ENCODE results near the gene STXBP6.

Gene STXBP6

GRCh38 chr14:24838945-24839616 lies 210.9 kb downstream of the STXBP6 start:
- H3K36me3 ChIP-seq (ENCODE audit: control insufficient read depth in 2 of 2, insufficient read depth in 1 of 2, low read length in 2 of 2): no peaks in the 10 kb centered on the region
- no peak for TF ChIP-seq ZNF521 (tag by site-specific recombination; IDR thresholded peaks at IDR 0.05)
- TF ChIP-seq TRIM28 (IDR thresholded peaks at IDR 0.05; ENCODE audit: borderline replicate concordance, low read length): no peak
- no peak for TF ChIP-seq ZNF10 (tag by site-specific recombination; IDR thresholded peaks at IDR 0.05)
- peak; percentile 61 for TF ChIP-seq PRDM6 (tag by site-specific recombination; IDR thresholded peaks at IDR 0.05)
- TF ChIP-seq ZNF24 (tag by site-specific recombination; IDR thresholded peaks at IDR 0.05): no peak
- TF ChIP-seq ZNF354C (tag by site-specific recombination; IDR thresholded peaks at IDR 0.05; ENCODE audit: borderline replicate concordance, low read depth): no peak
- no peak for TF ChIP-seq ZNF211 (tag by site-specific recombination; IDR thresholded peaks at IDR 0.05; ENCODE audit: low read depth)
- H3K27ac ChIP-seq (ENCODE audit: extremely low read depth, low read depth, low read length): no peak overlapping the region
- ChIA-PET POLR2A (no interaction called here), CTCF (interaction anchor here (1.6 kb wide), 1 partner anchor 33 kb away, joined by 5 read pairs; no protein-coding TSS in a partner anchor)
- no peak overlapping the region for H3K4me3 ChIP-seq (ENCODE audit: low read depth, low read length)
- H3K4me1 ChIP-seq (ENCODE audit: control insufficient read depth, insufficient read depth, low read length): peaks cover 2% of the 10 kb centered on the region; the same call in 1 of the 2 replicates
- no peaks in the 10 kb centered on the region for H3K9me3 ChIP-seq (ENCODE audit: control insufficient read depth, insufficient read depth, low read depth, low read length)

DNA sequence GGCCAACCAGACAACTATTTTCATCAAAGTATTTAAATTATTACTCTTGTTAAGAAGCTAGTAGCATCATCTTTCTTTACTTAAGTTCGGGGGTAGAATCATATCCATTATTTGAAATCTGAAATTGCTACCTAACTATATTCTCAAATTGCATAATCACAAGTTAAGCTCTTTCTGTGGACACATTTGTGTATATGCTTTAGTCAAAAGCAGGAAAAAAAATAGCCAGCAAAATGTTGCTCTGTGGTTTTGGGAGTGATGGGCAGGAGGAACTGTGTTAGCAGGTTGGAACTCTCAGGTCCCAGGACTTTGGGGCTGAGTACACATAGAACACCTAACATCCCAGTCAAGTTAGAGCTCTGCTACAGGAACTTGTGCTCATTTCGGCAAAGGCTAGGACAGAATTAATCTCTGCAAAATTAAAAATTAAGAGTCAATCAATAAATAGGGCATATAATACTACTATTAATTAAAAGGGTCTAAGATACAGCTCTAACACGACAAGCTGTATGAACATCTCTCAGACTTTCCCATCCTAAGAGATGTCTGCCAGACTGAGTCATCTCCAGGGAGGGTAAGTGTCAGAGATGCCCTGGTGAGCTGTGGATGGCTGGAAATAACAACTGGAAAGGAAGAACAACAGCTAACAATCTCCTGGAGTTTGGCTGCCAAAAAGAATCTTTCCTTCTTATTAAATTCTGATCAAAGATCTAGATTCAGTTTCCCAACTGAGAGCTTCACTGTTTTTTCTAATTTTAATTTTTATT lies 212.5 kb downstream of the STXBP6 start:
- ChIA-PET CTCF (interaction anchor here (0.7 kb wide), 1 partner anchor 21 kb away, joined by 5 read pairs; no protein-coding TSS in a partner anchor), POLR2A (no interaction called here)
- Histone ChIP-seq H3K27ac (ENCODE audit: extremely low read depth, low read depth, low read length) (no peak overlapping the region), H3K4me3 (ENCODE audit: low read depth, low read length) (no peak overlapping the region), H3K9me3 (ENCODE audit: control insufficient read depth, insufficient read depth, low read depth, low read length) (no peaks in the 10 kb centered on the region), H3K36me3 (ENCODE audit: control insufficient read depth in 2 of 2, insufficient read depth in 1 of 2, low read length in 2 of 2) (no peaks in the 10 kb centered on the region), H3K4me1 (ENCODE audit: control insufficient read depth, insufficient read depth, low read length) (peaks cover 2% of the 10 kb centered on the region; the same call in 1 of the 2 replicates)
- no peak for TF ChIP-seq ZNF423 (tag by site-specific recombination; IDR thresholded peaks at IDR 0.05)
- TF ChIP-seq ZNF239 (tag by site-specific recombination; IDR thresholded peaks at IDR 0.05): no peak
- TF ChIP-seq ZSCAN23 (tag by site-specific recombination; IDR thresholded peaks at IDR 0.05): no peak
- no peak for TF ChIP-seq ZNF140 (tag by site-specific recombination; IDR thresholded peaks at IDR 0.05)
- TF ChIP-seq SALL2 (tag by site-specific recombination; IDR thresholded peaks at IDR 0.05; ENCODE audit: borderline replicate concordance): no peak
- no peak for TF ChIP-seq ZNF747 (tag by site-specific recombination; IDR thresholded peaks at IDR 0.05)
- no peak for TF ChIP-seq ZNF529 (tag by site-specific recombination; IDR thresholded peaks at IDR 0.05; ENCODE audit: insufficient replicate concordance)
- TF ChIP-seq, protein P1, sequence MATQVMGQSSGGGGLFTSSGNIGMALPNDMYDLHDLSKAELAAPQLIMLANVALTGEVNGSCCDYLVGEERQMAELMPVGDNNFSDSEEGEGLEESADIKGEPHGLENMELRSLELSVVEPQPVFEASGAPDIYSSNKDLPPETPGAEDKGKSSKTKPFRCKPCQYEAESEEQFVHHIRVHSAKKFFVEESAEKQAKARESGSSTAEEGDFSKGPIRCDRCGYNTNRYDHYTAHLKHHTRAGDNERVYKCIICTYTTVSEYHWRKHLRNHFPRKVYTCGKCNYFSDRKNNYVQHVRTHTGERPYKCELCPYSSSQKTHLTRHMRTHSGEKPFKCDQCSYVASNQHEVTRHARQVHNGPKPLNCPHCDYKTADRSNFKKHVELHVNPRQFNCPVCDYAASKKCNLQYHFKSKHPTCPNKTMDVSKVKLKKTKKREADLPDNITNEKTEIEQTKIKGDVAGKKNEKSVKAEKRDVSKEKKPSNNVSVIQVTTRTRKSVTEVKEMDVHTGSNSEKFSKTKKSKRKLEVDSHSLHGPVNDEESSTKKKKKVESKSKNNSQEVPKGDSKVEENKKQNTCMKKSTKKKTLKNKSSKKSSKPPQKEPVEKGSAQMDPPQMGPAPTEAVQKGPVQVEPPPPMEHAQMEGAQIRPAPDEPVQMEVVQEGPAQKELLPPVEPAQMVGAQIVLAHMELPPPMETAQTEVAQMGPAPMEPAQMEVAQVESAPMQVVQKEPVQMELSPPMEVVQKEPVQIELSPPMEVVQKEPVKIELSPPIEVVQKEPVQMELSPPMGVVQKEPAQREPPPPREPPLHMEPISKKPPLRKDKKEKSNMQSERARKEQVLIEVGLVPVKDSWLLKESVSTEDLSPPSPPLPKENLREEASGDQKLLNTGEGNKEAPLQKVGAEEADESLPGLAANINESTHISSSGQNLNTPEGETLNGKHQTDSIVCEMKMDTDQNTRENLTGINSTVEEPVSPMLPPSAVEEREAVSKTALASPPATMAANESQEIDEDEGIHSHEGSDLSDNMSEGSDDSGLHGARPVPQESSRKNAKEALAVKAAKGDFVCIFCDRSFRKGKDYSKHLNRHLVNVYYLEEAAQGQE (tag by site-specific recombination; IDR thresholded peaks at IDR 0.05): no peak
- TF ChIP-seq ZNF155 (tag by site-specific recombination; IDR thresholded peaks at IDR 0.05): no peak
- TF ChIP-seq SCRT1 (tag by site-specific recombination; IDR thresholded peaks at IDR 0.05; ENCODE audit: borderline replicate concordance): no peak
- no peak for TF ChIP-seq OVOL3 (tag by site-specific recombination; IDR thresholded peaks at IDR 0.05)
- TF ChIP-seq ZNF19 (tag by site-specific recombination; IDR thresholded peaks at IDR 0.05; ENCODE audit: low read depth): no peak
- TF ChIP-seq ZNF660 (tag by site-specific recombination; IDR thresholded peaks at IDR 0.05): no peak
- TF ChIP-seq, protein P2, sequence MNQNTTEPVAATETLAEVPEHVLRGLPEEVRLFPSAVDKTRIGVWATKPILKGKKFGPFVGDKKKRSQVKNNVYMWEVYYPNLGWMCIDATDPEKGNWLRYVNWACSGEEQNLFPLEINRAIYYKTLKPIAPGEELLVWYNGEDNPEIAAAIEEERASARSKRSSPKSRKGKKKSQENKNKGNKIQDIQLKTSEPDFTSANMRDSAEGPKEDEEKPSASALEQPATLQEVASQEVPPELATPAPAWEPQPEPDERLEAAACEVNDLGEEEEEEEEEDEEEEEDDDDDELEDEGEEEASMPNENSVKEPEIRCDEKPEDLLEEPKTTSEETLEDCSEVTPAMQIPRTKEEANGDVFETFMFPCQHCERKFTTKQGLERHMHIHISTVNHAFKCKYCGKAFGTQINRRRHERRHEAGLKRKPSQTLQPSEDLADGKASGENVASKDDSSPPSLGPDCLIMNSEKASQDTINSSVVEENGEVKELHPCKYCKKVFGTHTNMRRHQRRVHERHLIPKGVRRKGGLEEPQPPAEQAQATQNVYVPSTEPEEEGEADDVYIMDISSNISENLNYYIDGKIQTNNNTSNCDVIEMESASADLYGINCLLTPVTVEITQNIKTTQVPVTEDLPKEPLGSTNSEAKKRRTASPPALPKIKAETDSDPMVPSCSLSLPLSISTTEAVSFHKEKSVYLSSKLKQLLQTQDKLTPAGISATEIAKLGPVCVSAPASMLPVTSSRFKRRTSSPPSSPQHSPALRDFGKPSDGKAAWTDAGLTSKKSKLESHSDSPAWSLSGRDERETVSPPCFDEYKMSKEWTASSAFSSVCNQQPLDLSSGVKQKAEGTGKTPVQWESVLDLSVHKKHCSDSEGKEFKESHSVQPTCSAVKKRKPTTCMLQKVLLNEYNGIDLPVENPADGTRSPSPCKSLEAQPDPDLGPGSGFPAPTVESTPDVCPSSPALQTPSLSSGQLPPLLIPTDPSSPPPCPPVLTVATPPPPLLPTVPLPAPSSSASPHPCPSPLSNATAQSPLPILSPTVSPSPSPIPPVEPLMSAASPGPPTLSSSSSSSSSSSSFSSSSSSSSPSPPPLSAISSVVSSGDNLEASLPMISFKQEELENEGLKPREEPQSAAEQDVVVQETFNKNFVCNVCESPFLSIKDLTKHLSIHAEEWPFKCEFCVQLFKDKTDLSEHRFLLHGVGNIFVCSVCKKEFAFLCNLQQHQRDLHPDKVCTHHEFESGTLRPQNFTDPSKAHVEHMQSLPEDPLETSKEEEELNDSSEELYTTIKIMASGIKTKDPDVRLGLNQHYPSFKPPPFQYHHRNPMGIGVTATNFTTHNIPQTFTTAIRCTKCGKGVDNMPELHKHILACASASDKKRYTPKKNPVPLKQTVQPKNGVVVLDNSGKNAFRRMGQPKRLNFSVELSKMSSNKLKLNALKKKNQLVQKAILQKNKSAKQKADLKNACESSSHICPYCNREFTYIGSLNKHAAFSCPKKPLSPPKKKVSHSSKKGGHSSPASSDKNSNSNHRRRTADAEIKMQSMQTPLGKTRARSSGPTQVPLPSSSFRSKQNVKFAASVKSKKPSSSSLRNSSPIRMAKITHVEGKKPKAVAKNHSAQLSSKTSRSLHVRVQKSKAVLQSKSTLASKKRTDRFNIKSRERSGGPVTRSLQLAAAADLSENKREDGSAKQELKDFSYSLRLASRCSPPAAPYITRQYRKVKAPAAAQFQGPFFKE (tag by site-specific recombination; IDR thresholded peaks at IDR 0.05; ENCODE audit: borderline replicate concordance): no peak
- TF ChIP-seq ZNF792 (tag by site-specific recombination; IDR thresholded peaks at IDR 0.05): no peak
- no peak for TF ChIP-seq ZEB2 (tag by site-specific recombination; IDR thresholded peaks at IDR 0.05)

Data from HEK293 (cell line).